ENCODE data around the gene TRIM42. TPM values are rescaled to one million over a fixed set of nuclear protein-coding genes. Genes with fewer than 3 reads are reported as not detected.

TRIM42 gene
- total and polyA plus RNA-seq, 9 of the 15 experiments (the other 6 are each of a cell fraction or from before 2014, with no cell fraction given): not detected

- CTCF ChIA-PET (ENCODE audit: low intra/inter-chr PET ratio): no interaction called here
- in situ Hi-C loops (cut with MboI): no loop called here
- intact Hi-C loops (cut with micrococcal nuclease): no loop called here
- H3K9me1 ChIP-seq (ENCODE audit: control insufficient read depth, insufficient read depth, low read length): no peaks in the 10 kb centered on the region
- BruUV-seq (replicated peaks): no TSS peak
- H3K9me3 ChIP-seq (replicated peaks; ENCODE audit: control insufficient read depth, insufficient read depth, low read depth, low read length): no peaks in the 10 kb centered on the region
- H3K79me2 ChIP-seq (ENCODE audit: control insufficient read depth, insufficient read depth, low read length): no peaks in the 10 kb centered on the region
- no peak overlapping the region for H3K27ac ChIP-seq (ENCODE audit: extremely low read depth, low read depth, low read length)
- H3K27me3 ChIP-seq (ENCODE audit: control insufficient read depth in 2 of 2, insufficient read depth in 2 of 2, low read length in 2 of 2): peaks cover 0 to 12% of the 10 kb centered on the region in 2 experiments; a peak in 2 of 5 replicates
- H2AFZ ChIP-seq (ENCODE audit: low read depth, low read length): no peak overlapping the region
- no peaks in the 10 kb centered on the region for H3K36me3 ChIP-seq (ENCODE audit: control insufficient read depth, insufficient read depth, low read length)
- H3K4me3 ChIP-seq: no peak overlapping the region
- no peak overlapping the region for H3K9ac ChIP-seq (ENCODE audit: insufficient read depth in 1 of 2, low read depth in 2 of 2, low read length in 2 of 2)
- no peaks in the 10 kb centered on the region for H4K20me1 ChIP-seq (replicated peaks; ENCODE audit: control insufficient read depth, insufficient read depth, low read length)
- POLR2A ChIA-PET: interaction anchor here (0.7 kb wide), 1 partner anchor 14 kb away, joined by 3 read pairs; no protein-coding TSS in a partner anchor
- no peak for ATAC-seq
- no peak overlapping the region for H3K4me2 ChIP-seq (ENCODE audit: insufficient read depth, low read length)
- no peaks in the 10 kb centered on the region; a peak in 1 of 5 replicates for H3K4me1 ChIP-seq (replicated peaks in 1 of 2; ENCODE audit: control insufficient read depth in 2 of 2, insufficient read depth in 2 of 2, low read length in 2 of 2)
- WGBS (ENCODE audit: insufficient coverage, low coverage, missing lambda C conversion rate): 0% methylated on average over 1 of the region's 1 CpG
- DNase-seq (ENCODE audit: extremely low read depth in 1 of 4, low spot score in 3 of 4): no peak
- TF ChIP-seq KDM2B (CRISPR knock-in tag; IDR thresholded peaks at IDR 0.05) (no peak), KHSRP (IDR thresholded peaks at IDR 0.05) (no peak), ELF2 (CRISPR knock-in tag; IDR thresholded peaks at IDR 0.05) (no peak), TAF7 (tag; IDR thresholded peaks at IDR 0.05) (no peak), SIRT6 (IDR thresholded peaks at IDR 0.05; ENCODE audit: low read depth, low read length) (no peak), ZNF707 (CRISPR knock-in tag; conservative IDR thresholded peaks at IDR 0.05) (no peak), ZNF354B (CRISPR knock-in tag; IDR thresholded peaks at IDR 0.05) (no peak), SMARCE1 (IDR thresholded peaks at IDR 0.05) (no peak), ZNF584 (CRISPR knock-in tag; IDR thresholded peaks at IDR 0.05; ENCODE audit: low read depth) (no peak), ZBTB1 (CRISPR knock-in tag; IDR thresholded peaks at IDR 0.05; ENCODE audit: borderline replicate concordance, low read depth) (no peak), ZFP36 (IDR thresholded peaks at IDR 0.05; ENCODE audit: low read depth, low read length, partially characterized antibody) (no peak), ZC3H11A (IDR thresholded peaks at IDR 0.05; ENCODE audit: low read depth, low read length) (no peak), EGR1 (conservative IDR thresholded peaks at IDR 0.05) (no peak), ADNP (tag; IDR thresholded peaks at IDR 0.05) (no peak), POLR2AphosphoS5 (IDR thresholded peaks at IDR 0.05; ENCODE audit: control insufficient read depth, insufficient read depth, low read depth, low read length) (no peak), HCFC1 (IDR thresholded peaks at IDR 0.05; ENCODE audit: low read depth, low read length) (no peak)
- no peak for FAIRE-seq
Observed at GRCh38 chr3:140726066-140726465, 48.2 kb downstream of the TRIM42 start.

All from K562 (cell line).